ENCODE results near the gene ARTN. TPM values are rescaled to one million over a fixed set of nuclear protein-coding genes. Genes with fewer than 3 reads are reported as not detected.

The ARTN gene
- total RNA-seq, 1 experiment from 2014 or later: 10.6 TPM

GRCh38 chr1:43947061-43947873 lies 13.7 kb downstream of the ARTN start:
- H3K9me3 Mint-ChIP-seq: no peaks in the 10 kb centered on the region

More at GRCh38 chr1:43947061-43947873, 13.7 kb downstream of the ARTN start:
- peaks cover 26 to 34% of the 10 kb centered on the region in 2 experiments for H3K4me1 Mint-ChIP-seq
- H3K4me1 ChIP-seq (ENCODE audit: insufficient read depth, low read length): no peaks in the 10 kb centered on the region
- H3K4me3 Mint-ChIP-seq: peak overlapping the region; percentile 84 to 88
- no peak overlapping the region for H3K23ac ChIP-seq (ENCODE audit: insufficient read length, low read depth, low read length)
- H3K4ac ChIP-seq (ENCODE audit: low read depth, low read length): no peak overlapping the region
- DNase-seq: no peak
- H3K9me3 ChIP-seq (ENCODE audit: control insufficient read depth, low read depth, low read length): no peaks in the 10 kb centered on the region
- H3K79me1 ChIP-seq (ENCODE audit: insufficient read depth, low read depth, low read length, poor library complexity, severe bottlenecking): no peaks in the 10 kb centered on the region
- no peak overlapping the region for H2BK15ac ChIP-seq (ENCODE audit: low read depth, low read length)
- no peaks in the 10 kb centered on the region for H4K20me1 ChIP-seq (ENCODE audit: control insufficient read depth, insufficient read depth, insufficient read length)
- H3K23me2 ChIP-seq (ENCODE audit: insufficient read length, low read depth, low read length, poor library complexity, severe bottlenecking): peaks cover 10% of the 10 kb centered on the region
- peak overlapping the region; percentile 63 for H3K4me2 ChIP-seq (ENCODE audit: insufficient read depth, insufficient read length, low read length)
- no peaks in the 10 kb centered on the region for H3K27me3 ChIP-seq (ENCODE audit: insufficient read depth, low read length)
- H2AFZ ChIP-seq (ENCODE audit: low read length): no peak overlapping the region
- peak overlapping the region in 2 of 3 experiments; percentile 94 to 98; a peak in 4 of 7 replicates for H3K27ac Mint-ChIP-seq
- no peak overlapping the region for H3K56ac ChIP-seq (ENCODE audit: insufficient read length, low read depth, low read length)
- H3K27ac ChIP-seq (ENCODE audit: insufficient read length, low read depth, low read length): no peak overlapping the region
- H2BK120ac ChIP-seq (ENCODE audit: low read depth, low read length, poor library complexity, severe bottlenecking): no peak overlapping the region
- H3K14ac ChIP-seq (ENCODE audit: insufficient read depth, low read length): no peak overlapping the region
- no CpG with 5 or more reads among the region's 27 CpGs for WGBS (ENCODE audit: extremely low coverage, insufficient read length, low lambda C conversion rate)
- no peaks in the 10 kb centered on the region; the same call in 1 of the 2 replicates for H3K27me3 Mint-ChIP-seq (ENCODE audit: low read depth)
- no peak overlapping the region for H2BK20ac ChIP-seq (ENCODE audit: low read depth, low read length, poor library complexity, severe bottlenecking)
- no peak overlapping the region for H4K91ac ChIP-seq (ENCODE audit: insufficient read length, low read depth, low read length)
- H4K5ac ChIP-seq (ENCODE audit: insufficient read length, low read depth, low read length): no peak overlapping the region
- no peak overlapping the region for H2BK5ac ChIP-seq (ENCODE audit: insufficient read length, low read length)
- no peak for TF ChIP-seq CTCF (conservative IDR thresholded peaks at IDR 0.05)
- H3K79me2 ChIP-seq (ENCODE audit: insufficient read depth, low read length): no peaks in the 10 kb centered on the region
- H4K8ac ChIP-seq (replicated peaks; ENCODE audit: insufficient read length, low read depth, low read length): no peak overlapping the region
- no peak overlapping the region for H2AK5ac ChIP-seq (ENCODE audit: insufficient read length, low read length)
- peak overlapping the region; percentile 50 for H3K9ac ChIP-seq (ENCODE audit: extremely low read depth, insufficient read length, low read length)
- no peak overlapping the region for H3K18ac ChIP-seq (ENCODE audit: insufficient read length, low read depth, low read length)
- H3K36me3 Mint-ChIP-seq (ENCODE audit: insufficient read depth in 1 of 3, low read depth in 3 of 3): peaks cover 0 to 9% (median 7%) of the 10 kb centered on the region in 3 experiments; a peak in 6 of 7 replicates
- H3T11ph ChIP-seq (ENCODE audit: low read length): no peak overlapping the region
- H2BK12ac ChIP-seq (ENCODE audit: insufficient read length, low read depth, low read length): no peak overlapping the region
